PFSK-1 (cell line): ENCODE data around the gene TMEM30B.

Experiments
- FOXP2 ChIP-seq: optimal IDR thresholded peaks from 2 replicates; pipeline ENCODE3; 2011; ENCODE audit warnings: borderline replicate concordance, control low read depth, inconsistent platforms; ENCODE audit not compliant: insufficient read depth; ENCODE audit errors: extremely low read length, extremely low read depth
- POLR2AphosphoS5 ChIP-seq: IDR thresholded peaks from 2 replicates; pipeline ENCODE4 v1.6.1; 2012; ENCODE audit warnings: low read depth, mild to moderate bottlenecking, control low read depth, low read length, moderate library complexity
- REST ChIP-seq, 2 experiments: IDR thresholded peaks; 2 replicates each; pipeline versions ENCODE4 v1.6.1 to v1.8.0; 2011 to 2012; ENCODE audit warnings: low read depth in 2 of 2, low read length in 2 of 2, control low read depth in 1 of 2, inconsistent platforms in 1 of 2, mild to moderate bottlenecking in 1 of 2, moderate library complexity in 1 of 2; ENCODE audit not compliant: insufficient read depth in 1 of 2
- SIN3A ChIP-seq: IDR thresholded peaks from 2 replicates; pipeline ENCODE4 v1.6.1; 2012; ENCODE audit warnings: mild to moderate bottlenecking, low read length, moderate library complexity, borderline replicate concordance; ENCODE audit not compliant: insufficient read depth
- TAF1 ChIP-seq: IDR thresholded peaks from 2 replicates; pipeline ENCODE4 v1.6.1; 2012; ENCODE audit warnings: low read length, control low read depth, borderline replicate concordance; ENCODE audit not compliant: insufficient read depth

DNA sequence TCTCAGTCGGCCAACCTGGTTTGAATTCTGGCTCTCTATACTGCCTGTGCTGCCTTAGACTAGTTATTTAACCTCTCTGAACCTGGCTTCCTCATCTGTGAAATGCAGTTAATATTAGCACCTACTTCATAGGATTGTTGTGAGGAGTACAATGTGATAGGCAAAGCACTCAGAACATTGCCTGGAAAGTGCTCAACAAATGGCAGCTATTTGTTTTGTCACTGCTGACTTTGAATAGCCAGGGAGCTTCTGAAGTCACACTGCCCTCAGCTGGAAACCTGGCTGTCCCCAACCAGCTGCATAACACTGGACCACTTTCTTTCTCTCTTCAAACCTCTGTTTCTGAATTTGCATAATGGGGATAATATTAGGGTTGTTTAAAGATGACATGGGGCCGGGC is 9.6 kb downstream of the TMEM30B start:
- TF ChIP-seq REST (IDR thresholded peaks at IDR 0.05; ENCODE audit: insufficient read depth in 1 of 2, low read depth in 2 of 2, low read length in 2 of 2): no peak
- TF ChIP-seq POLR2AphosphoS5: no peak
- TF ChIP-seq TAF1: no peak
- no peak for TF ChIP-seq SIN3A
- TF ChIP-seq FOXP2: no peak
